Neural cell (in vitro differentiated cells): Measurements from ENCODE around the gene TOLLIP. TPM values are rescaled to one million over a fixed set of nuclear protein-coding genes. Genes with fewer than 3 reads are reported as not detected.

ENCODE experiments used
- H2AFZ ChIP-seq: fragments of 200-600, 300-800 bp; sonication (generic), shearing (Covaris generic); 2 replicates; pipeline ENCODE4 v1.6.0; 2014; ENCODE audit warnings: low read depth, mild to moderate bottlenecking, antibody characterized with exemption, low read length, moderate library complexity
- H3F3A ChIP-seq: fragments of 200-600 bp; shearing (Covaris generic); 2 replicates; pipeline ENCODE4 v1.6.1; 2016; ENCODE audit warnings: mild to moderate bottlenecking, moderate library complexity, mixed read lengths, antibody characterized with exemption, low read length; ENCODE audit not compliant: insufficient read depth, poor library complexity, severe bottlenecking
- H3K27ac ChIP-seq: fragments of 200-600, 300-800 bp; sonication (generic), shearing (Covaris generic); 2 replicates; pipeline ENCODE4 v1.5.1; 2014; ENCODE audit warnings: mild to moderate bottlenecking, low read length, moderate library complexity
- H3K27me3 ChIP-seq: fragments of 300-800, 200-600 bp; sonication (generic), shearing (Covaris generic); 2 replicates; pipeline ENCODE4 v1.6.0; 2014; ENCODE audit warnings: mild to moderate bottlenecking, low read depth, low read length, moderate library complexity; ENCODE audit not compliant: insufficient read depth
- H3K36me3 ChIP-seq: fragments of 300-800, 200-600 bp; sonication (generic), shearing (Covaris generic); 2 replicates; pipeline ENCODE4 v1.5.1; 2014; ENCODE audit warnings: mild to moderate bottlenecking, antibody characterized with exemption, low read length, moderate library complexity; ENCODE audit not compliant: insufficient read depth
- H3K4me2 ChIP-seq: fragments of 300-800, 200-600 bp; sonication (generic), shearing (Covaris generic); 2 replicates; pipeline ENCODE4 v1.6.0; 2014; ENCODE audit warnings: mild to moderate bottlenecking, low read length
- H3K4me3 ChIP-seq: fragments of 300-800, 200-600 bp; sonication (generic), shearing (Covaris generic); 2 replicates; pipeline ENCODE4 v1.5.1; 2014; ENCODE audit warnings: mild to moderate bottlenecking, low read length, moderate library complexity
- H3K79me2 ChIP-seq: fragments of 200-600 bp; shearing (Covaris generic); replicated peaks from 2 replicates; pipeline ENCODE4 v1.6.0; 2014; ENCODE audit warnings: mild to moderate bottlenecking, low read length, moderate library complexity; ENCODE audit not compliant: insufficient read depth
- H3K9ac ChIP-seq: fragments of 300-800, 200-600 bp; sonication (generic), shearing (Covaris generic); 2 replicates; pipeline ENCODE4 v1.6.1; 2016; ENCODE audit warnings: mild to moderate bottlenecking, low read length, mixed read lengths
- H3K9me2 ChIP-seq: fragments of 200-600 bp; shearing (Covaris generic); 2 replicates; pipeline ENCODE4 v1.6.1; 2016; ENCODE audit warnings: mild to moderate bottlenecking, low read length, mixed read lengths; ENCODE audit not compliant: insufficient read depth
- H3K9me3 ChIP-seq: fragments of 200-600, 300-800 bp; sonication (generic), shearing (Covaris generic); 2 replicates; pipeline ENCODE4 v1.6.1; 2016; ENCODE audit warnings: mild to moderate bottlenecking, mixed run types, low read length, moderate library complexity, mixed read lengths
- H4K20me1 ChIP-seq: fragments of 200-600 bp; shearing (Covaris generic); 2 replicates; pipeline ENCODE4 v1.6.1; 2016; ENCODE audit warnings: mild to moderate bottlenecking, mixed run types; ENCODE audit not compliant: insufficient read depth
- CTCF ChIP-seq: fragments of 450-650 bp; IDR thresholded peaks from 2 replicates; pipeline ENCODE4 v1.5.1; 2014; ENCODE audit warnings: antibody characterized with exemption, mild to moderate bottlenecking, moderate library complexity; ENCODE audit not compliant: poor library complexity, severe bottlenecking
- EP300 ChIP-seq: fragments of 450-650 bp; conservative IDR thresholded peaks from 2 replicates; pipeline ENCODE4 v1.6.1; 2014; ENCODE audit warnings: antibody characterized with exemption, mild to moderate bottlenecking, moderate library complexity; ENCODE audit not compliant: poor library complexity, severe bottlenecking
- EZH2 ChIP-seq: fragments of 200-600, 300-800 bp; shearing (Covaris generic), sonication (generic); IDR thresholded peaks from 2 replicates; pipeline ENCODE4 v1.6.1; 2014; ENCODE audit warnings: antibody characterized with exemption, low read length, borderline replicate concordance, mild to moderate bottlenecking; ENCODE audit not compliant: insufficient read depth, poor library complexity, severe bottlenecking
- MXI1 ChIP-seq: fragments of 450-650 bp; conservative IDR thresholded peaks from 2 replicates; pipeline ENCODE4 v1.6.1; 2014; ENCODE audit warnings: antibody characterized with exemption, mild to moderate bottlenecking; ENCODE audit not compliant: poor library complexity, severe bottlenecking
- POLR2AphosphoS5 ChIP-seq: IDR thresholded peaks from 2 replicates; pipeline ENCODE4 v1.6.1; 2012
- RAD21 ChIP-seq: fragments of 450-650 bp; conservative IDR thresholded peaks from 2 replicates; pipeline ENCODE4 v1.6.1; 2014; ENCODE audit warnings: antibody characterized with exemption, mild to moderate bottlenecking, moderate library complexity
- REST ChIP-seq: IDR thresholded peaks from 2 replicates; pipeline ENCODE4 v1.6.1; 2012; ENCODE audit warnings: borderline replicate concordance
- SMC3 ChIP-seq: fragments of 450-650 bp; conservative IDR thresholded peaks from 2 replicates; pipeline ENCODE4 v1.6.1; 2014; ENCODE audit warnings: antibody characterized with exemption, mild to moderate bottlenecking, moderate library complexity; ENCODE audit not compliant: poor library complexity
- TAF1 ChIP-seq: IDR thresholded peaks from 2 replicates; pipeline ENCODE4 v1.6.1; 2012; ENCODE audit warnings: low read depth
- polyA plus RNA-seq: library from polyadenylated mRNA; depleted of rRNA; stranded (reverse); fragments of >200 nt; gene quantifications from 2 replicates; pipeline ENCODE4 v1.2.3, GENCODE V29; 2014

The TOLLIP gene
- polyA plus RNA-seq, 1 donor from 2014 or later = 24.1 TPM

DNA sequence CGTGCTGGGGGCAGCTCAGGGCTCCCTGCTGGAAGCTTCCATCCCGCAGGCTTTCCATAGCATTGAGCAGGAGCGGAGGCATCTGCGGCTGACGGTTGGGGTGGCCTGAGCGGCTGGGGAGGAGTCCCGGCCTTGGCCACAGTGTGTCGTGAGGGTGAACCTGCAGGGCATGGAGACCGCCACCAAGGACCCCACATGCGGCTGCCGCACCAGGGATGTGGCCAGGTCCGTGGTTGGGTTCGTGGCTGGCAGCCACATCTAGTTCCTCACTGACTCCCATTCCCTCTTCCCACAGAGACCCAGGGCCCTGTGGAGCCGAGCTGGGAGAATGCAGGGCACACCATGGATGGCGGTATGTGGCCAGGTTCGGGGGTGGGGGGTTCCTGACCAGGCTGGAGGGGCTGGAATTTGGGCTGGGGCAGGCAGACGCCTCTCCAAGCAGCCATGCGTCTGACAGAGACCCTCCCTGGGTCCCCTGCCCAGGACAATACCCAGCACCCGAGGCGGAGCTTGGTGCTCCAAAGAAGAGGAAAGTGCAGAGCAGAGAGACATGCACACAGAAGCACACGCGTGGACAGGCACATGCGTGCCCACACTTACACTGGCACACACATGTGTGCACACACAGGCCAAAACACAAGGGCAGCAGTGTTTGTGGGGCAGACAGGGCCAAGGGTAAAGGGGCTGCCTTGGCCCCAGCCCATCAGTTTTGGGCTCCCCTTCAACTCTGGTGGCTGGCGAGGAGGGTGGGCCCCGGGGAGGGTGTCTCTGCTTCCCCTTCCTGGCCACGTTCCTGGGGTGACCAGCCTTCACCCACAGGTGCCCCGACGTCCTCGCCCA, 83.8 kb downstream of the TOLLIP start:
- Histone ChIP-seq H2AFZ (no peak overlapping the region), H3K27ac (no peak overlapping the region), H3K9ac (no peak overlapping the region)

More for the DNA sequence above, 83.8 kb downstream of the TOLLIP start:
- no peaks in the 10 kb centered on the region for H3K9me3 ChIP-seq
- no peaks in the 10 kb centered on the region for H3K9me2 ChIP-seq
- H3K4me3 ChIP-seq = no peak overlapping the region
- no peaks in the 10 kb centered on the region for H3K36me3 ChIP-seq
- TF ChIP-seq EZH2 (no peak), EP300 (no peak), SMC3 (no peak), CTCF (no peak), RAD21 (no peak), POLR2AphosphoS5 (no peak), REST (no peak), MXI1 (no peak), TAF1 (no peak)
- H3K27me3 ChIP-seq = no peaks in the 10 kb centered on the region
- no peaks in the 10 kb centered on the region for H4K20me1 ChIP-seq
- H3K4me2 ChIP-seq = no peak overlapping the region
- H3K79me2 ChIP-seq = no peaks in the 10 kb centered on the region
- no peaks in the 10 kb centered on the region for H3F3A ChIP-seq
